Esophagus muscularis mucosa (tissue), 3 donors: Measurements from ENCODE around the gene HAAO.

Experiments
- POLR2A ChIP-seq: fragments of 450-650 bp; IDR thresholded peaks from one replicate; pipeline ENCODE4 v1.6.1; 2017; ENCODE audit warnings: antibody characterized with exemption, moderate library complexity, mild to moderate bottlenecking, low read depth
- POLR2AphosphoS5 ChIP-seq, 2 donors: sonication (generic); formaldehyde crosslinking; IDR thresholded peaks; one replicate each; pipeline ENCODE4 v1.6.1; 2017; ENCODE audit warnings: antibody characterized with exemption in 2 of 2
- TF ChIP-seq, protein P1 (sequence below), 3 experiments: fragments of 200-600 bp in 2 of 3; fragments of 450-650 bp in 1 of 3; sonication (generic) in 2 of 3; IDR thresholded peaks; one replicate each; pipeline ENCODE4 v1.5.1; 2017 to 2019; ENCODE audit warnings: antibody characterized with exemption in 3 of 3, mild to moderate bottlenecking in 2 of 3, moderate library complexity in 1 of 3

DNA sequence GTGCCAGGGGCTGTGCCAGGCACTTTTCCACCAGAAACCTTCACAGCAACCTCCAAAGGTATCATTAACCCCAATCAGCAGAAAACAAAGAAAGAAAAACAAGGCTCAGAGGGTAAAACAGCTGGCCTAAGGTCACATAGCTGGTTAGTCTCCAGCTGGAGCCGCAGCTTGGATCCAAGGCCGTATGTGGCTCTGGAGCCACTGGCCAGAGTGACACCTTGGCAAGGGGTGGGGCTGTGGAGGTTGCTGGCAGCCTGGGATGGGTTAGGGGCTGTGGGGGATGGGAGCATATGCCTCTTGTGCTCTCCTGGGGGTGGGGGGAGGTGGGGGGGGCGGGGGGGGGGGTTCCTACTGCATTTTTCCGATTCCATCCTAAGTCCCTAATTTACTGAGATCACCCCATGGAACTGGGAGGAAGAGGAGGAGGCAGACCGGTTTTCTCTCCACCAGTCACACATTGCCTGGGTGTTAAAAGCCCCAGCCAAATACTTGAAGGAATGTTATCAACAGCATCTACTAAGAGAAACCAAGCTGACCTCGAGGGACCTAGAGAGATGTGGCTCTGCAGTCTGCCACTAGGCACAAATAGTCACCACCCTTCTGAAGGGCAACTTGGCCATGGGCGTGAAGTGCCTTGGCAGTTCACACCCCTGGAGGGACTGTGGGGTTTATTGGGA lies 8.0 kb downstream of the HAAO start:
- TF ChIP-seq, protein P1, sequence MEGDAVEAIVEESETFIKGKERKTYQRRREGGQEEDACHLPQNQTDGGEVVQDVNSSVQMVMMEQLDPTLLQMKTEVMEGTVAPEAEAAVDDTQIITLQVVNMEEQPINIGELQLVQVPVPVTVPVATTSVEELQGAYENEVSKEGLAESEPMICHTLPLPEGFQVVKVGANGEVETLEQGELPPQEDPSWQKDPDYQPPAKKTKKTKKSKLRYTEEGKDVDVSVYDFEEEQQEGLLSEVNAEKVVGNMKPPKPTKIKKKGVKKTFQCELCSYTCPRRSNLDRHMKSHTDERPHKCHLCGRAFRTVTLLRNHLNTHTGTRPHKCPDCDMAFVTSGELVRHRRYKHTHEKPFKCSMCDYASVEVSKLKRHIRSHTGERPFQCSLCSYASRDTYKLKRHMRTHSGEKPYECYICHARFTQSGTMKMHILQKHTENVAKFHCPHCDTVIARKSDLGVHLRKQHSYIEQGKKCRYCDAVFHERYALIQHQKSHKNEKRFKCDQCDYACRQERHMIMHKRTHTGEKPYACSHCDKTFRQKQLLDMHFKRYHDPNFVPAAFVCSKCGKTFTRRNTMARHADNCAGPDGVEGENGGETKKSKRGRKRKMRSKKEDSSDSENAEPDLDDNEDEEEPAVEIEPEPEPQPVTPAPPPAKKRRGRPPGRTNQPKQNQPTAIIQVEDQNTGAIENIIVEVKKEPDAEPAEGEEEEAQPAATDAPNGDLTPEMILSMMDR (IDR thresholded peaks at IDR 0.05): no peak
- no peak for TF ChIP-seq POLR2A
- TF ChIP-seq POLR2AphosphoS5 (IDR thresholded peaks at IDR 0.05): no peak
